SK-N-MC (cell line): ENCODE results near the gene TUBB.

Source experiments
- DNase-seq: peaks from one replicate; pipeline ENCODE4 v3.0.0-alpha.2; 2011; ENCODE audit warnings: low read depth, low spot score
- H3K27ac ChIP-seq: fragments of 200-600 bp; sonication (generic); 2 replicates; pipeline ENCODE4 v1.5.1; 2016; ENCODE audit warnings: mixed run types
- H3K36me3 ChIP-seq: fragments of 200-600 bp; sonication (generic); 2 replicates; pipeline ENCODE4 v1.6.1; 2017; ENCODE audit warnings: antibody characterized with exemption, low read length, mixed read lengths; ENCODE audit not compliant: insufficient read depth
- H3K4me3 ChIP-seq: fragments of 200-600 bp; sonication (generic); 2 replicates; pipeline ENCODE4 v1.5.1; 2016
- H3K9ac ChIP-seq: fragments of 200-600 bp; sonication (generic); 2 replicates; pipeline ENCODE4 v1.8.0; 2017; ENCODE audit warnings: mixed run types, mixed read lengths; ENCODE audit not compliant: insufficient read length
- H3K9me3 ChIP-seq: fragments of 200-600 bp; sonication (generic); 2 replicates; pipeline ENCODE4 v1.6.1; 2017; ENCODE audit warnings: low read depth, mild to moderate bottlenecking, antibody characterized with exemption, low read length, moderate library complexity, mixed read lengths
- EZH2 ChIP-seq: fragments of 200-600 bp; sonication (generic); IDR thresholded peaks from one replicate; pipeline ENCODE4 v1.6.1; 2017; ENCODE audit warnings: antibody characterized with exemption
- FOXP2 ChIP-seq: optimal IDR thresholded peaks from 2 replicates; pipeline ENCODE3; 2011; ENCODE audit warnings: mild to moderate bottlenecking, moderate library complexity; ENCODE audit not compliant: insufficient read depth; ENCODE audit errors: extremely low read length, control extremely low read depth
- POLR2AphosphoS5 ChIP-seq: IDR thresholded peaks from 2 replicates; pipeline ENCODE4 v1.6.1; 2012; ENCODE audit warnings: mild to moderate bottlenecking, low read depth, low read length, borderline replicate concordance

TUBB gene

GRCh38 chr6:30769088-30769852 is 49.1 kb downstream of the TUBB start:
- Histone ChIP-seq H3K27ac (no peak overlapping the region), H3K9ac (no peak overlapping the region), H3K9me3 (no peaks in the 10 kb centered on the region), H3K36me3 (no peaks in the 10 kb centered on the region), H3K4me3 (no peak overlapping the region)
- TF ChIP-seq POLR2AphosphoS5: no peak
- TF ChIP-seq FOXP2: no peak
- TF ChIP-seq EZH2: no peak
- DNase-seq: no peak

- Histone ChIP-seq H3K4me3 (no peak overlapping the region), H3K36me3 (no peaks in the 10 kb centered on the region), H3K9me3 (no peaks in the 10 kb centered on the region), H3K9ac (no peak overlapping the region), H3K27ac (no peak overlapping the region)
- DNase-seq: no peak
- TF ChIP-seq FOXP2: no peak
- no peak for TF ChIP-seq POLR2AphosphoS5
- no peak for TF ChIP-seq EZH2
Observed at GRCh38 chr6:30769853-30770524, 49.8 kb downstream of the TUBB start.

GRCh38 chr6:30770592-30770991 is 50.4 kb downstream of the TUBB start:
- no peak overlapping the region for H3K9ac ChIP-seq
- TF ChIP-seq POLR2AphosphoS5 (no peak), FOXP2 (no peak), EZH2 (no peak)
- H3K4me3 ChIP-seq: no peak overlapping the region
- no peak for DNase-seq
- H3K9me3 ChIP-seq: no peaks in the 10 kb centered on the region
- H3K36me3 ChIP-seq: no peaks in the 10 kb centered on the region
- H3K27ac ChIP-seq: no peak overlapping the region

DNA sequence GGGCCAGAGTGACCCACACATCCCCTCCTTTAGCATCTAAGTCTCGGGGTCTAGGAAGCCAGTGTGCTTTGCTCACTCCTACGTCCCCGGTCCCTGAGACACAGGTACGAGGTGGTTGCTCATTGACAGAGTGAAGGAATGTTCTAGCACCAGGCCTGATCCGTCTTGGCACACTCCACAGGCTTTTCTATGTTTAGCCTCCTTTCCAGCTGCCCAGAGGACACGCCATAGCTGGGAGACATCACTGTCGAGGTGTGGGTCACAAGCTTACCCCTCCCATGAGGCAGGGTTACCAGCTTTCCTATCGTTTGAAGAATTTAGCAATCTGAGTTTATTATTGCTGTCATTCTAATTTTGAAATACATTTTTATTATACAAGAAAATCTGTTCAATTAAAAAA is 54.5 kb downstream of the TUBB start:
- Histone ChIP-seq H3K4me3 (no peak overlapping the region), H3K36me3 (no peaks in the 10 kb centered on the region), H3K27ac (no peak overlapping the region), H3K9me3 (no peaks in the 10 kb centered on the region), H3K9ac (no peak overlapping the region)
- no peak for DNase-seq
- TF ChIP-seq EZH2 (no peak), FOXP2 (no peak), POLR2AphosphoS5 (no peak)
